GM15510 (cell line): ENCODE data around the gene TCF7L2.

Experiments used
- POLR2A ChIP-seq: IDR thresholded peaks from 3 replicates; pipeline ENCODE4 v1.6.1; 2011; ENCODE audit warnings: borderline replicate concordance; ENCODE audit not compliant: insufficient read length; ENCODE audit errors: extremely low read depth

The TCF7L2 gene

DNA sequence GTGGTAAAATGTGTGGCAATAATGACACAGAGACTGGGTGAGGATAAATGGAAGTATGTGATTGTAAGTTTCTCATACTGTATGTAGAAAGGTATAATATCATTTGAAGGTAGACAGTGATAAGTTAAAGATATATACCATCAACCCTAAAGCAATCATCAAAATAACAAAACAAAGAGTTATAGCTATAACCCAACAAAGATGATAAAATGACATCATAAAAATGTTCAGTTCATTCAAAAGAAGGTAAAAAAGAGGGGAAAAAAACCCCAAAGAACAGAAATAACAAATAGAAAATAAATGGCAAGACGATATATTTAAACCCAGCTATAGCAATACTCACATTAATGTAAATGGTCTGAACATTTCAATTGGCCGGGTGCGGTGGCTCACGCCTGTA is 17.4 kb upstream of the TCF7L2 start:
- TF ChIP-seq POLR2A, result no peak

- no peak for TF ChIP-seq POLR2A
These were observed 15.9 kb upstream of the TCF7L2 start for GRCh38 chr10:112934193-112934592.

DNA sequence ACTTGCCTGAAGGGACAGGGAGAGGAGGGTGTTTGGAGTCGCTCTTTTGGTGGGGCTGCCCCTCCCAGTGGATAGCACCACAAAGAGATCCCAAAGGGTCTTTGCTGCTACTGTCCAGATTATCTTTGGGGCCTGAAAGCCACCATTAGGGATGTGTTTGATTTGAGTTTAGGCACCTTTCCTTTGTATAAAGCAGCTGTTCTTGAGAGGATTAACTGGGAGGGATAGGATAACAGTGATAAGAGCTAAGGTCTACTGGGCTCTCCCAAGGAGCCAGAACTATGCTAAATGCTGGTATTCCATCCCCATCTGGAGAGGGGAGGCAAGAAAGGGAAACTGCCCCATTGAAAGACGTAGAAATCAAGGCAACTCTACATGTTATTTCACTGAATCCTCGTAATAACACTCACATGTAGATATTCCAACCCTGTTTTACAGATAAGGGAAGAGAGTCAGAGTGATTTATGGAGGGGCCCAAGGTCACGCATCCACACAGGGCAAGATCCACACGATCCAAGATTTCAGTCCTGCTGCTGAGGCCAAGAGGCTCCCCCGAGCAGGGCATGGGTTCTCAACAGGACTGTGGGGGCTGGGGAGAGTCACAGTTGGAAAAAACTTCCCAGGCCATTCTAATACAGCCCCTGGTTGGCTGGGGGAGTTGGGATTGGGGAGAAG is 11.1 kb upstream of the TCF7L2 start:
- no peak for TF ChIP-seq POLR2A

DNA sequence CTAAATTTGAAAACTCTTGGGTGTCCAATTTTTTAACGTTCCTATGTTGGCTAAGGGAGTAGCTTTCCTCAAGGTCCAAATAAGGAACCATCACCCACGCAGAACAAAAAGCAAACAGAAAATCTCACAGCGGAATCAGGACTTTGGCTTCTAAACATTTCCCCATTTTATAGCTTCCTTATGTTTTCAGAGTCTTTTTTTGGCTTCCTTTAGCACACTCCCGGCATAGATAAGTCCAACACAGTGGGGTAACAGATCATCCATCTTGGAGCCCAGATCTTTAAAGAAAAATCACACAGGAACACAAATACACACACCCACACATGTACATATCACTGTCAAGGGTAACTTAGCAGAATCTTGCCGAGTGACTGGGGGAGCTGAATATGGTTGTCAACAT is 4.2 kb upstream of the TCF7L2 start:
- TF ChIP-seq POLR2A, result no peak

DNA sequence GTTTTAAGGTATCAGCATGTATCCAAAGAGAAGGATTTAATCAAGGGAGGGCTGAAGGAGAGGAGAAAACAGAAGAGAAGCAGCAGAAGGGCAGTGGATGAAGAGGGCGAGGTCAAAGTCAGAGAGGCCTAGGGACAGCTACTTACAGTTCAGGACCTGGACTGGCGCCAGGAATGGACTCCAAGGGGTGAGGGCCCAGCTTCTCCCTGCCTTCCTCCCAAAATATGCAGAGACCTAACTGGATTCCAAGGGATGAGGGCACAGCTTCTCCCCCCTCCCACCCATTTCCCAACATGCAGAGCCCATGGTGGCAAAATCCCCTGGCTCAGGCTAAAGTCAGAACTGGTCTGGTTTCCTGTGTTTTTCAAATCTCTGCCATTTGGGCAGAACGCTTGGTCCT is 3.4 kb upstream of the TCF7L2 start:
- no peak for TF ChIP-seq POLR2A

- no peak for TF ChIP-seq POLR2A
These were observed 1.9 kb upstream of the TCF7L2 start for GRCh38 chr10:112948196-112948595.

- no peak for TF ChIP-seq POLR2A
These were observed 764 bp upstream of the TCF7L2 start for GRCh38 chr10:112949143-112949823.

GRCh38 chr10:112950714-112951358 is 789 bp downstream of the TCF7L2 start:
- no peak for TF ChIP-seq POLR2A

DNA sequence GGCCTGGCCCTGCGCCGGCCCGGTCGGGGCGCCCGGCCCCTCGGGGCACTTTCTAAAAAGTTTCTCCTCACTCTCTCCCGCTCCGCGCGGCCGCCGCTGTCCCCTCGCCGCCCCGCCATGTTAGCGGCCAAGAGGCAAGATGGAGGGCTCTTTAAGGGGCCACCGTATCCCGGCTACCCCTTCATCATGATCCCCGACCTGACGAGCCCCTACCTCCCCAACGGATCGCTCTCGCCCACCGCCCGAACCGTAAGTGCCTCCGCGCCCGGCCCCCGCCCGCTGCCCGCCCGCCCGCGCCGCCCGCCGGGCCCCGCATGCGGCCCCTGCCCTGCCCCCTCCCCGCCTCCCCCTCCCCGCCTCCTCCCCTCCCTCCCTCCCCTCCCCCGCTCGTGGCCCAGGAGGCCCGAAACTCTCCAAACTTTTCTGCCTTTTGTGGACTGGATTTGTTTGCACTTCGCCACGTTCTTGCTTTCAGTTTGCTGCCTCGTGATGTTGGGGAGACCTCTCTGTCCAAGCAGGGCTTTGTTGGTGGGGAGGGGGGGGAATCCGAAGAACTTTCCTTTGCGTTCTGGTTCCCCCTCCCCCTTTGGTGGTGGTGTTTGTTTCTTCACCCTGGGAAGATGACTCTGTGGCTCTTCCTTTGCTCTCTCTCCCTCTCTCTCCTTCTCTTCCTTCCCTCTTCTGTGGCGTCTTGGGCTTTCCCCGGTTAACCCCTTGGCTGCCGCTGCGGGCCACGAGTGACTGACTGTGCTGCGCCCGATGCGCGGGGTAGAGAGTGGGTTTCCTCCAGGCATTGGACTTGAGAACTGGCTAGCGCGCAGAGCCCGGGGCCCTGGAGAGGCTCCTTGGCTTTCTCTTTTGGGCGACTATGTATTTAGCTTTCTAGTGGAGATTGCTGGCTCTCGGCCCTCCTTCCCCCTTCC is 1.6 kb downstream of the TCF7L2 start:
- no peak for TF ChIP-seq POLR2A

DNA sequence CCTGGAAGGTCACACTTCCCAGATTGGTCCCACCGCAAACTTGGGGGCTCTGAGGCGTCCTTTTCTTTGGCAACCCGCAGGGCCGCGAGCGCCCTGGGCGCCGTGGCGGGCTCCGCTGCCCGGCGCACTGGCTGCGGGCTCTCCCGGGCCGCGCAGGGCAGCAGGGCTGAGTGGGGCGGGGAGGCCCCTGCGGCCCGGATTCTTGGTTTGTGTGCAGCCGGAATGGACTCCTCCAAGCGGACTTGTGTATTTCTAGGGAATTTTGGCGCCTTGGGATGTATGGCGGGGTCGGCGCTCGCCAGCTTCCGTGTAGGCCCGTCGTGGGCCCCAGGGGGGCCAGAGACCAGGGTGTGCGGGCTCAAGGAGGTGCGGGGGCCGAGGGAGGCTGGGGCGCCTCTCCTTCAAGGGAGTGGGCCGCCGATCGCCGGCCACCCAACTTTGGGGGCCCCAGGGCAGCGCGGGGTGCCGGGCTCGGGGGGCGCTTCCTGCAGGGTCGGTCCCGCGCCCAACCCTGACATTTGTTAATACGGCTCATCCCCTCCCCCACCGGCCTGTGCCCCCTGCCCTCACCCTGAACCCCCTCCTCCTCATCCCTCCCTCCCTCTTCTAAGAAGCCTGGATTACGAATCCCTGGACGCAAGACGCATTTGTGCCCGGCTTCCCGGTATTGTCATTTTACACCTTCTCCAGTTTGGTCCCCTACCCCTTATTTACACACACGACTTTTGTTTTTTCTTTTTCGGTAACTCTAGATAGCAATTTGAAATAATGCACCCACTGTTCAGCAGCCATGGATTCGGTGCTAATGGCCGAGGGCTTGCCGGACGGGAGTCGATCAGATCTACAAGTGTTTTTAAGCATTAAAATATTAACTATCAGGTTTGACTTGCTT is 2.5 kb downstream of the TCF7L2 start:
- TF ChIP-seq POLR2A, result no peak

GRCh38 chr10:112953174-112954159 is 3.4 kb downstream of the TCF7L2 start:
- TF ChIP-seq POLR2A, result no peak

DNA sequence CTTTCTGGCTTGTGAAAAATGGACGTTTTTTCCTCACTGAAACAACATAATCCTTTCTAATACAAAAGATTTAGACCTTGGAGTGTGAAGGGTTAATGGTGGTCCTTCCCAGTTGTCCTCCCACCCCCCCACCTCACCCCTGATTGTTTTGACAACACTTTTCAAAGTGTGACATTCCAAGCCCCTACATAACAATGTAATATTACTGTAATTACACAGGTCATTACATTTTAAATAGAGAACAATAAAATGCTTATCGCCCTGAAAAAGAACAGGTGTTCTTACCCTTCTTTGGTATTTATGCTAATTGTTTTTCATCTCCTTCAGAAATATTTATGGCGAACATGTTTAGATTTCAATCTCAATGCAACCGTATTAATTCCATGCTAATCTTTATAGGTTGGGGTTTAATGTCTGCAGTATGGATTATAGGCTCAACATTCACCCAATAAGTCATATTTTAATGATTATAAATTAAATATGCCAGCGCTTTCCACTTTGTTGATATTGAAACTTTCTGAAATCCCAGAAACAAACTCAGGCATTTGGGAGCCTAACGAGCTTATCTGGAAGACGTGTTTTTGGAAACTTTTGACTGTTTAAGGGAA is 5.0 kb downstream of the TCF7L2 start:
- no peak for TF ChIP-seq POLR2A
